Ascending aorta (tissue), 2 donors: ENCODE data around the gene SIK3. TPM values are rescaled to one million over a fixed set of nuclear protein-coding genes. Genes with fewer than 3 reads are reported as not detected.
A peak's percentile ranks its signal among the peaks of the same experiment; 100 is the strongest.

ENCODE experiments used
- DNase-seq, 2 donors: peaks; one replicate each; pipeline ENCODE4 v3.0.0-alpha.2; 2019; ENCODE audit warnings: low spot score in 2 of 2
- H3K27ac ChIP-seq, 2 donors: fragments of 200-600 bp; sonication (generic); one replicate each; pipeline ENCODE4 v1.5.1; 2016 to 2017; ENCODE audit warnings: mild to moderate bottlenecking in 1 of 2
- H3K27me3 ChIP-seq: fragments of 200-600 bp; sonication (generic); one replicate; pipeline ENCODE4 v1.5.1; 2017
- H3K36me3 ChIP-seq, 2 donors: fragments of 200-600 bp; sonication (generic); one replicate each; pipeline ENCODE4 v1.5.1; 2016
- H3K4me1 ChIP-seq, 2 donors: fragments of 200-600 bp; sonication (generic); one replicate each; pipeline ENCODE4 v1.5.1; 2016 to 2017; ENCODE audit warnings: mild to moderate bottlenecking in 1 of 2
- H3K4me3 ChIP-seq, 2 donors: fragments of 200-600 bp; sonication (generic); one replicate each; pipeline ENCODE4 v1.5.1; 2016 to 2017; ENCODE audit warnings: mild to moderate bottlenecking in 1 of 2
- H3K9me3 ChIP-seq, 2 donors: fragments of 200-600 bp; sonication (generic); one replicate each; pipeline ENCODE4 v1.5.1; 2016
- CTCF ChIP-seq, 3 experiments: fragments of 200-600 bp in 2 of 3; fragments of 450-650 bp in 1 of 3; sonication (generic) in 2 of 3; IDR thresholded peaks; one replicate each; pipeline ENCODE4 v1.5.1; 2016 to 2019; ENCODE audit warnings: antibody characterized with exemption in 3 of 3, mild to moderate bottlenecking in 1 of 3, moderate library complexity in 1 of 3
- intact Hi-C: fragments of 100-400 bp; cut with DNase I; formaldehyde crosslinking; loops from one replicate; pipeline ENCODE4 v1.15.1; 2023
- total RNA-seq: library from RNA; depleted of rRNA; stranded (reverse); fragments of >200 nt; gene quantifications from one replicate; pipeline ENCODE4 v1.1.0, GENCODE V29; 2016

SIK3 gene
- total RNA-seq, 1 donor from 2014 or later: 22.5 TPM

- no peaks in the 10 kb centered on the region for H3K36me3 ChIP-seq
- no peaks in the 10 kb centered on the region for H3K27me3 ChIP-seq
- no peak for TF ChIP-seq CTCF (IDR thresholded peaks at IDR 0.05)
- H3K4me3 ChIP-seq: peak overlapping the region in 1 of 2 donors; percentile 99
- DNase-seq: no peak
- H3K9me3 ChIP-seq: no peaks in the 10 kb centered on the region
- peak overlapping the region; percentile 90 to 99 for H3K27ac ChIP-seq
- intact Hi-C loops: loop anchor here (5.0 kb wide), 1 partner anchor 137 kb away; the partner anchor contains the start of genes PCSK7 and RNF214
- H3K4me1 ChIP-seq: peaks cover 8 to 52% of the 10 kb centered on the region in 2 donors
Observed at GRCh38 chr11:117095284-117096161, 2.7 kb downstream of the SIK3 start.

DNA sequence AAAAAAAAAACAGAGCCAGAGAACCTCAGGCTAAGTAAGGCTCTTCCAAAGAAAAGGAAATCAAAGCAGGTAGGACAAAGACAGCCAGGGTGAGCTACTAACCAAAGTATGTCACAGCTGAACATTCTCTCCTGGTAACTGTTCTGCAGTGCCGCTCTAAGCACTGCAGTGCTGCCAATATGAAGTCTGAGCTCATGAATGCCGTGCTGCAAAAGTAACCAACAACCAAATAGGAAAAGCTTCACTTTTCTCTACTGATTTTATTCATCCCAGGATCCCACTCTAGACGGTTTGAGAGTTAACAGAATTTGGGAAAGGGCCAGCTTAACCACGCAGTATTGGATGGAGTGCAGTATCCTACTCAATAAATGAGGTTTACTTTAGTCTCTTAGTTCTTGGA lies 3.5 kb downstream of the SIK3 start:
- H3K9me3 ChIP-seq: no peaks in the 10 kb centered on the region
- no peak for TF ChIP-seq CTCF (IDR thresholded peaks at IDR 0.05)
- peak overlapping the region; percentile 60 to 90 for H3K27ac ChIP-seq
- no peaks in the 10 kb centered on the region for H3K27me3 ChIP-seq
- peaks cover 8 to 59% of the 10 kb centered on the region in 2 donors for H3K4me1 ChIP-seq
- no peaks in the 10 kb centered on the region for H3K36me3 ChIP-seq
- peak overlapping the region in 1 of 2 donors; percentile 99 for H3K4me3 ChIP-seq
- DNase-seq: no peak
- intact Hi-C loops: loop anchor here (5.0 kb wide), 1 partner anchor 138 kb away; the partner anchor contains the start of genes PCSK7 and RNF214

DNA sequence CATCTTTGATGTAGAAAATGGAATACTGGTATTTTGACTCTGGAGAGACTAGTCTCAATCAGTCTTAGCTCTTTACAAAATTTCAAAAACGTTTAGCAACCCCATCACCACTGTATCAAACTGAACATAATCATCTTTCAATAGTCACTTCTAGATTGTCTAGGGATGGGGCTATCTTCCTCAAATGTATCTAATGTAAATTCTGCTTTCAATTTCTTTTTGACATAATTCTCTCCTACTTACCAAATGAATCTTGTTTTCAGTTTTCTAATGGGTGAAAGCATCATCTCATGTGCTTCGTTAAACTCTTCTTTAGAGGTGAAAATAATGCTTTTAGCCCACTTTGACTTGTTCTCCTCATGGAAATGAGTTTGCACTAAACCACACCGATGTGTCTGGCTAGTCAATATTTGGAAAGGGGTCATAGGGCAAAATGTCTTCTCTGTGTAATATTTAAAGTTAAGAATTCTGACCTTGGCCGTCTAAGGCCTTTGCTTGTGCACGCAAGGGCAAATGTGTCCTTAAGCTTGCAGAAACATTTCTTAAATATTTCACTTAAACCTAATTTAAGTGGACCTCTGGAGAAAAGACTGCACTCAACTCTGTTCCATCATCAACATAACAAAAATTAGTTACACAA lies 5.2 kb downstream of the SIK3 start:
- H3K36me3 ChIP-seq: no peaks in the 10 kb centered on the region
- H3K4me1 ChIP-seq: peaks cover 8 to 58% of the 10 kb centered on the region in 2 donors
- intact Hi-C loops: no loop called here
- H3K4me3 ChIP-seq: peak overlapping the region in 1 of 2 donors; percentile 27
- no peaks in the 10 kb centered on the region for H3K9me3 ChIP-seq
- no peak for TF ChIP-seq CTCF (IDR thresholded peaks at IDR 0.05)
- no peak for DNase-seq
- no peaks in the 10 kb centered on the region for H3K27me3 ChIP-seq
- H3K27ac ChIP-seq: peak overlapping the region; percentile 46 to 73

GRCh38 chr11:117091753-117092477 lies 6.3 kb downstream of the SIK3 start:
- intact Hi-C loops: no loop called here
- Histone ChIP-seq H3K4me1 (peaks cover 8 to 62% of the 10 kb centered on the region in 2 donors), H3K36me3 (no peaks in the 10 kb centered on the region), H3K27me3 (no peaks in the 10 kb centered on the region), H3K27ac (peak overlapping the region; percentile 51 to 73), H3K9me3 (no peaks in the 10 kb centered on the region), H3K4me3 (peak overlapping the region in 1 of 2 donors; percentile 27)
- no peak for TF ChIP-seq CTCF (IDR thresholded peaks at IDR 0.05)
- no peak for DNase-seq

GRCh38 chr11:117090111-117090706 lies 8.0 kb downstream of the SIK3 start:
- no peak for TF ChIP-seq CTCF (IDR thresholded peaks at IDR 0.05)
- DNase-seq: no peak
- Histone ChIP-seq H3K9me3 (no peaks in the 10 kb centered on the region), H3K4me3 (peak overlapping the region in 1 of 2 donors; percentile 37), H3K4me1 (peaks cover 5 to 50% of the 10 kb centered on the region in 2 donors), H3K27me3 (no peaks in the 10 kb centered on the region), H3K36me3 (no peaks in the 10 kb centered on the region), H3K27ac (no peak overlapping the region)
- intact Hi-C loops: no loop called here
